Suprapubic skin (tissue), 3 donors: ENCODE measurements around the gene CTTNBP2.

ENCODE experiments used
- EP300 ChIP-seq: sonication (generic); formaldehyde crosslinking; IDR thresholded peaks from one replicate; pipeline ENCODE4 v1.6.1; 2017; ENCODE audit warnings: antibody characterized with exemption
- POLR2A ChIP-seq, 2 donors: fragments of 450-650 bp; IDR thresholded peaks; one replicate each; pipeline ENCODE4 v1.6.1; 2017; ENCODE audit warnings: antibody characterized with exemption in 2 of 2, mild to moderate bottlenecking in 2 of 2, moderate library complexity in 2 of 2
- TF ChIP-seq, protein P1 (sequence below), 2 donors: fragments of 200-600 bp in 1 of 2; fragments of 450-650 bp in 1 of 2; sonication (generic) in 1 of 2; IDR thresholded peaks; one replicate each; pipeline ENCODE4 v1.5.1; 2016 to 2019; ENCODE audit warnings: antibody characterized with exemption in 2 of 2, mild to moderate bottlenecking in 1 of 2, moderate library complexity in 1 of 2

DNA sequence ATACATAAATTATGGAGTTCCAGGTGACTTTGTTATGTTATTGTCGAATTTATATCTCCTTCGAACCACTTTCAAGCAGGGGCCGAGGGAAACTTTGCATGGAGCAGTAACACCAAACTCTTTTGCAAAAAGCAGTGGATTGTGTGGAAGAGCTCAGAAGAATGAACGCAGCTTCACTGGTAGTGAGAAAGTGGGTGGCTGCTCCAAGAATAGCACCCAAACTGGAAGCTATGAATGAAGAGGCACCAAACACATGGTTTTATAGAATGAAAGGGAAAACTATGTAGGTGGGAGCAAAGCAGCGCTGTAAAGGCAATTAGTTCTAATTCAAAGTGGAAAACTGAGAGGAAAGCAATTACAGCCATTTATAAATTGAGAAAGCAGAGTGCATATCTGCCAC, 67.2 kb downstream of the CTTNBP2 start:
- TF ChIP-seq, protein P1, sequence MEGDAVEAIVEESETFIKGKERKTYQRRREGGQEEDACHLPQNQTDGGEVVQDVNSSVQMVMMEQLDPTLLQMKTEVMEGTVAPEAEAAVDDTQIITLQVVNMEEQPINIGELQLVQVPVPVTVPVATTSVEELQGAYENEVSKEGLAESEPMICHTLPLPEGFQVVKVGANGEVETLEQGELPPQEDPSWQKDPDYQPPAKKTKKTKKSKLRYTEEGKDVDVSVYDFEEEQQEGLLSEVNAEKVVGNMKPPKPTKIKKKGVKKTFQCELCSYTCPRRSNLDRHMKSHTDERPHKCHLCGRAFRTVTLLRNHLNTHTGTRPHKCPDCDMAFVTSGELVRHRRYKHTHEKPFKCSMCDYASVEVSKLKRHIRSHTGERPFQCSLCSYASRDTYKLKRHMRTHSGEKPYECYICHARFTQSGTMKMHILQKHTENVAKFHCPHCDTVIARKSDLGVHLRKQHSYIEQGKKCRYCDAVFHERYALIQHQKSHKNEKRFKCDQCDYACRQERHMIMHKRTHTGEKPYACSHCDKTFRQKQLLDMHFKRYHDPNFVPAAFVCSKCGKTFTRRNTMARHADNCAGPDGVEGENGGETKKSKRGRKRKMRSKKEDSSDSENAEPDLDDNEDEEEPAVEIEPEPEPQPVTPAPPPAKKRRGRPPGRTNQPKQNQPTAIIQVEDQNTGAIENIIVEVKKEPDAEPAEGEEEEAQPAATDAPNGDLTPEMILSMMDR (IDR thresholded peaks at IDR 0.05) = no peak
- TF ChIP-seq POLR2A (IDR thresholded peaks at IDR 0.05) (no peak), EP300 (no peak)
